HG03521 (cell line): ENCODE data around the gene APBA1.

ENCODE experiments used
- ATAC-seq: cut with Tn5 transposase; IDR thresholded peaks from one replicate; pipeline ENCODE4 v1.9.1; 2021; ENCODE audit warnings: mild to moderate bottlenecking, moderate library complexity; ENCODE audit not compliant: unreplicated experiment

The APBA1 gene

GRCh38 chr9:69658987-69659675 lies 13.0 kb downstream of the APBA1 start:
- no peak for ATAC-seq

GRCh38 chr9:69657269-69657668 lies 14.9 kb downstream of the APBA1 start:
- ATAC-seq: no peak

- ATAC-seq: no peak
Measured at GRCh38 chr9:69655065-69655464, 17.1 kb downstream of the APBA1 start.

GRCh38 chr9:69653261-69653660 lies 18.9 kb downstream of the APBA1 start:
- no peak for ATAC-seq

GRCh38 chr9:69649566-69650250 lies 22.5 kb downstream of the APBA1 start:
- no peak for ATAC-seq

- ATAC-seq: no peak
Measured at GRCh38 chr9:69647804-69648203, 24.4 kb downstream of the APBA1 start.

GRCh38 chr9:69646810-69647209 lies 25.4 kb downstream of the APBA1 start:
- no peak for ATAC-seq

GRCh38 chr9:69645488-69645887 lies 26.7 kb downstream of the APBA1 start:
- no peak for ATAC-seq

- ATAC-seq: no peak
Measured at GRCh38 chr9:69643098-69643497, 29.1 kb downstream of the APBA1 start.

- ATAC-seq: no peak
Measured at GRCh38 chr9:69637817-69638200, 34.4 kb downstream of the APBA1 start.

GRCh38 chr9:69637193-69637816 lies 34.9 kb downstream of the APBA1 start:
- ATAC-seq: no peak

- ATAC-seq: no peak
Measured at GRCh38 chr9:69633716-69634115, 38.5 kb downstream of the APBA1 start.

- ATAC-seq: no peak
Measured at GRCh38 chr9:69632768-69633167, 39.4 kb downstream of the APBA1 start.

GRCh38 chr9:69627281-69627680 lies 44.9 kb downstream of the APBA1 start:
- no peak for ATAC-seq

GRCh38 chr9:69623276-69623675 lies 48.9 kb downstream of the APBA1 start:
- ATAC-seq: no peak

- ATAC-seq: no peak
Measured at GRCh38 chr9:69622676-69623075, 49.5 kb downstream of the APBA1 start.

- no peak for ATAC-seq
Measured at GRCh38 chr9:69621730-69622460, 50.3 kb downstream of the APBA1 start.

- no peak for ATAC-seq
Measured at GRCh38 chr9:69620731-69621130, 51.4 kb downstream of the APBA1 start.

- no peak for ATAC-seq
Measured at GRCh38 chr9:69619233-69619632, 52.9 kb downstream of the APBA1 start.

GRCh38 chr9:69617006-69617405 lies 55.2 kb downstream of the APBA1 start:
- no peak for ATAC-seq

- no peak for ATAC-seq
Measured at GRCh38 chr9:69615880-69616279, 56.3 kb downstream of the APBA1 start.

- ATAC-seq: no peak
Measured at GRCh38 chr9:69611221-69611620, 61.0 kb downstream of the APBA1 start.
